Hindlimb muscle (tissue), 1 donor: ENCODE measurements around the gene GFOD1. TPM values are rescaled to one million over a fixed set of nuclear protein-coding genes. Genes with fewer than 3 reads are reported as not detected.
A peak's percentile ranks its signal among the peaks of the same experiment; 100 is the strongest.

Source experiments
- DNase-seq: peaks from one replicate; pipeline ENCODE4 v3.0.0-alpha.2; 2013
- polyA plus RNA-seq: library from polyadenylated mRNA; unstranded; fragments of 120-200 nt; gene quantifications from one replicate; pipeline ENCODE4 v1.2.1, GENCODE V29; 2013; ENCODE audit not compliant: insufficient read length

GFOD1 gene
- polyA plus RNA-seq, 1 donor = 3.4 TPM

GRCh38 chr6:13373488-13373886 is 113.9 kb downstream of the GFOD1 start:
- no peak for DNase-seq

- no peak for DNase-seq
These were observed 114.5 kb downstream of the GFOD1 start for GRCh38 chr6:13372688-13373487.

GRCh38 chr6:13372076-13372475 is 115.3 kb downstream of the GFOD1 start:
- no peak for DNase-seq

GRCh38 chr6:13371421-13372072 is 115.9 kb downstream of the GFOD1 start:
- no peak for DNase-seq

- no peak for DNase-seq
These were observed 116.8 kb downstream of the GFOD1 start for GRCh38 chr6:13370623-13371022.

- no peak for DNase-seq
These were observed 117.8 kb downstream of the GFOD1 start for GRCh38 chr6:13369591-13369990.

DNA sequence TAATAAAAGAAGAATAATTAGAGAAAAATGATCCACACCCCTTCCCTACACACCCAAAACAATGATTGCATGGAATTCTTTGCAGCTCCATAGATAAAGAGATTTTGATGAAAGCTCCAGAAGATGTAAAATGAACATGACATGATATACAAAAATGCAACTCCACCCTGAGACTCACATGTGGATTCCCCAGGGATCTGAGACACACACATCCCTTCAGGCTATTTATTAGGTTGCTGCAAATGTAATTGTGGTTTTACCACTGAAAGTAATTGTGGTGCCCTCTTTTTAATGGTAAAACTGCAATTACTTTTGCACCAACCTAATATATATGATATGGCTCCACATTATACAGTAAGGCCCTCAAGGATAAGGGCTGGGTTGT is 118.7 kb downstream of the GFOD1 start:
- no peak for DNase-seq

DNA sequence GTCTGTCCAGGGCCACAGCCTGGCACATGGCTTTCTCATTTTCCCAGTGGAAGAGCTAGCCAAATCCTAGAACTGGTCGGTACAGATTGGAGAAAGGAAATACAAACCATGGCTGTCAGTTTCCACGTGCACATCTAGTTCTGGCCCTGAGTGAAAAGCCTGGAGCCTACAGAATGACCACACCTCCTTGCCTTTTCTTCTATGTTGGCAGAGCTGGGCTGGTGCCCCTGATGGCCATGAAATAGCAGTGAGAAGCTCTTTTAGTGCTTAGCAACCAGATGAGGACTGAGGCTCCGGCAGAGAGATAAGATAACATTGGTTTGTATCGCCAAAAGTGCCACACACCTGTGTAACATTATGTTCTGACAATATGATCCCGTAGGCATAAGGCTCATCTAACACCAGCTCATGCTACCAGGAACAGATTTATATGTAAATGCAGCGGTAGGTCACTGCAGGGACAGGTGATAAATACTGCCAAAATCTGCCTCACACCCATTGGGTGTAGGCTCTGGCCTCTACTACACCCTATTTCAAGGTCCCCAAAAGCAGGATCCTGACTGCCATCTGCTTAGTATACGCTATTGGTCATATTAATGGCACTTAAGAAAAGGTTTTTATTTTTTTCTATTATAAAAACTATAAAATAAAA is 119.2 kb downstream of the GFOD1 start:
- no peak for DNase-seq

DNA sequence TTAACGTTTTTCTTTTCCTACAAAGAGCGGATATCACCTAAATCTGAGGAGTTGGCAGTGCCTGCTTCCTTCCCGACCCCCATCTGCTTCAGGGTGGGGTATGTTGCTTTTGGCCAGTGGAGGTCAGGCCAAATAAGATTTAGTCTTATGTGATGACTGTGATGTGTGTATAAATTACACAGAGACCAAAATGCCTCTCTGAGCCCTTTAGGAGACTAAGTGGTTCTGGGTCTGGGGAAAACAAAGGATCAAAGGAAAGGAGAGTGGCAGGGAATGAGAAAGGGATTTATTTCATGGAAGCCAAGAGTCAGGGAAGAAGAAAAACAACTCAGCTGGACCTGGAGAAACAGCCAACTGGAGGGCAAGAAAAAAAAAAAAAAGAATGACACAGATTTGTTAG is 120.0 kb downstream of the GFOD1 start:
- no peak for DNase-seq

DNA sequence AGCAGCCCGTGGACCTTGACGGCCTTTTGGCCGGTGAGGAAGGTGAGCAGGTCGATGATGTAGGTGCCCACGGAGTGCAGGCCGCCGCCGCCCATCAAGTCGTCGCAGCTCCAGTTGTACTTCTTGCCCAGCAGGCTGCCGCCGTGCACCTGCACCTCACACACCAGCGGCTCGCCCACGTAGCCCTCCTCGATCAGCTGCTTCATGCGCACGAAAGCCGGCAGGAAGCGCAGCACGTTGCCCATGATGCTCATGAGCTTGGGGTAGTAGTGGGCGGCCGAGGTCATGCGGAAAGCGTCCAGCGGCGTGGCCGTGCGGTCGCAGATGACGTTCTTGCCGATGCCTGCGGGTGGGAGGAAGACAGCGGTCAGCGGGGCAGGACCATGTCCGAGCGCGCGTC is 122.1 kb downstream of the GFOD1 start:
- no peak for DNase-seq

- no peak for DNase-seq
These were observed 122.6 kb downstream of the GFOD1 start for GRCh38 chr6:13364842-13365241.

DNA sequence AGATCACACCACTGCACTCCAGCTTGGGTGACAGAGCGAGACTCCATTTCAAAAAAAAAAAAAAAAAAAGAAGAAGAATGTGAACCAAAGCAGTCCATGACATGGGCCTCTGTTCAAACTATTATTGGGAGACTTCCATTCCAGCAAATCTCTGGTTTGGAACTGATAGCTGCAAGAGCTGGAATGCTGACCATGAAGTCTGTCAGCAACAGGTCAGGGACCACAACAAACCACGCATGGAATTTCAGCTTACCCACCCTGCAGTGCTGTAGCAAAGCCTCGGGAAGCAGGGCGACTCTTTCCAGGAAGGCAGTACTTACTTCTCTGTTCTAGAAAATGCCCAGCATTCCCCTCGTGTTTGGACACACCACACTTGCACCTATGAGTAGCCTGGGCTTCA is 125.0 kb downstream of the GFOD1 start:
- no peak for DNase-seq

DNA sequence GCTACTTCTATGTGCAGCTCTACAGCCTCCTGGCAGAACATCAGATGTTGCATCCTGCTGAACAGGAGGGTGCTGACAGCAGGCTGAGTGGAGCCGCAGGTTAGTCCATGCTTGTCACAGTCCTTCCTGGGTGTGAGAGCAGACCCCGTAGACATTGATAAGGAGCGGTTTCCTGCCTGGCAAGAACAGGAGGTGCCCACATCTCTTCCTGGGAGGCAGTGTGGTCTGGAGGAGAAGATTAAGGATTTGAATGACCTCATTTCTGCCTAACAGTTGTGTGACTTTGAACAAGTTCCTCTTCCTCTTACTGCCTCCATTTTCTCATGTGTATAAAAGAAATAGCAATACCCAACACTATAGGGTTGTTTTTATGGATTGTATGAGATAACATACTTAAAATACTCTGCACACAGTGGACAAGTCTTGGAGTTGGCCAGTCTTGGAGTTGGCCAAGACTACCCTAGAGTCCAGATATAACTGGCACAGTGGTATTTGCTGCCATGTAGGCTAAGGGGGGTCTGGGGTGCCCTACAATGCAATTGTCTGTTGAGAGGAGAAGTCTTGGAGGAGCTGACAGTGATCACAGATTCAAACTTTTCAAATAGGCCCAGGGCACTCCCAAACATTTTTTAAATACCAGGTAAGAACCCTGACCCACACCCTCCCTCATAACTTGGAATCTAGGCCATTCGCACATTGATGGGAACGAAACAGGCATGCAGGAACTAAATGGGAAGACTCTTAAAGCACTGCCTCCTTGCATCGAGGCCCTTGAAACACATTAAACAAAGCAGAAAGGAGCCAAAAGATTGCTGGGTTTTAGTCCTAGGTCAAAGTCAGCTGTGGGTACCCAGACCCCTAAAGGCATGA is 126.5 kb downstream of the GFOD1 start:
- no peak for DNase-seq

GRCh38 chr6:13359287-13359686 is 128.1 kb downstream of the GFOD1 start:
- no peak for DNase-seq

DNA sequence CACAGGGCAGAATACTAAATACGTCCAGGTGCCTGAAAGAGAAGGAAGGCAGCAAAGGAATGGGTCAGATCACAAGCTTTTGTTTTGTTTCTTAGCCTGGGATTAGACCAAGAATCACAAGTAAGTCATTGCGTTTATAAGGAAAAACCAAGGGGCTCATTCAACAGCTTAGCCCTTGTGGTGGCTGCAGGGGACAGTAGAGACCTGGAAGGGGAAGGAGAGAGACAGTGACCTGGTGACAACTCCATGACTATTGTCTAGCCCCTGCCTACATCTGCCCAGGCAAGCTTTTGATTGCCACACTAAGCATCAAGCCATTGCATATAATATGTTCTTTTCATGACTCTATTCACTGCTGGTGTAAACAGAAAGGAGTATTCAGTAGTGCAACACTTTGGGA is 128.9 kb downstream of the GFOD1 start:
- DNase-seq = no peak

- peak; percentile 33 for DNase-seq
These were observed 129.8 kb downstream of the GFOD1 start for GRCh38 chr6:13357551-13358075.

- DNase-seq = no peak
These were observed 131.2 kb downstream of the GFOD1 start for GRCh38 chr6:13355999-13356785.

DNA sequence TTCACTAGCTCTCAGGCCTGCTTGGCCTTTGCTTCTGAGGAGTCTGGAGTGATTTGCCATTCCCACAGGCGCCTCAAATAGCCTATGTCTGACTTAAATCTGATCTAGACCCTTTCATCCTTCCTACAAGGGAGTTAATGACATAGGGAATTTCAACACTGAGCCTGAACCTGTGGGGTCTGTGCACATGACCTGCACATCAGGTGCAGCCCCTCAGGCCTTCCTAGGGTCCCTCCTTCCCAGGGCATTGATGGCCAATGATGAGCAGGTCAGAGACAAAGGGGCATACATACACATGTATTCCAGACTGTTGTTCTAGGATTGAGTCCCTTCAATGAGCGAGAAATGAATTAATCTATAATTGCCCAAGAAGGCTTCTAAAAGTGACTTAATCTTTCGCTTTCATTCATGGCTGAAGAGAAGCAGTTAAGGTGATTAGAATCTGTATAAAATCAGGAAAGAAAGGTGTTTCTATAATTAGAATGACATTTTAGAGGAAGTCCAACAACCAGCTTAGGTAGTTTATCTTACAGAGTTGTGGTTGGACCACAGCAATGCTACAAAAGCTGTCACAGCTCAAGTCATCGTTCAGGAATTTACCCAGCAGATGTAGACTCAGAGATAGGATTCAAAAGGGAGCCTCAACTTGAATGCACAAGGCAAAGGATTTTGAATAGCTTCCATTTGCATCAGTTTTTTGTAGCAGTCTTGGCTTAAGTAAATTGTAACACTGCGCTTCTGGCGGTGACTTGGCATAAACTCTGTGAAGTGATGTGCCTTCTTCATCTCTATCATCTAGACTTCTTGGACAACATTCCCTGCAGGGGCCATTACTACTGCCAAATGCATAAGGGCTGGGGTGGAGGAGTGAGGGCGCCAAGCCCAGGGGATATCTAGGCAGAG is 132.1 kb downstream of the GFOD1 start:
- DNase-seq = no peak

DNA sequence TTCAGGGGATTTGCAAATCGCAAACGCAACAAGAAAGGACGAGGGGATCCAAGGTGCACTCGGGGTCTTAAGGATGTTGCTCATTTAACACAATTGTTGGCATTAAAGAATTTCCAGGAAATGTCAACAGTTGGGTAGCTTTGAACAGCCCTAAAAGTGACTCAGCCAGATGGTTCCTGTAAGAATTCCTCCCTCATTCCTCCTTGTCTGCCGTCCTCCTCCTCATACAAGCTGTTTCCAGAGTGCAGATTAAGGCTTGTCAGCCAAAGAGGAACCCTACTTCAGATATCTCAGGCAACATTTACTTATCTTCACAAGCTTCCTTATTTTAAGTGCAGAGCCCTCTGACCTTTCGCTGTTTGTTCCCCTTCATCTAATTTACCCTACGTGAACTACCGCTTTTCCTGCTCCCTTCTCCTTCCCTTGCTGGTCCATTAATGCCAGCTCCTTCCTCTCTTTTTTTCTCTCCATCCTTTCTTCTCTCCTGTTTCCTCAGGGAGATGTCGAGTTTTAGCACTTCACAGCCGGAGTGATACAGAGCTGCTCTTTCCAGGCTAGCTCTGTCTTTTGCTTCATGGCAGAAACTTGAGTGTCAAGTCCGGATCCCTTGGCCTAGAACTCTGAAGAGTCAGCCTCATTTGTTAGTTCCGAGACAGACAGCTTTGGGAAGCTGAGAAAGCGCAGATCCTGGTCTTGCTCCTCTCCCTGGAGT is 132.9 kb downstream of the GFOD1 start:
- DNase-seq = no peak

- DNase-seq = no peak
These were observed 135.2 kb downstream of the GFOD1 start for GRCh38 chr6:13352165-13352564.
